Transverse colon (tissue), 4 donors: ENCODE data around the gene TPSB2. TPM values are rescaled to one million over a fixed set of nuclear protein-coding genes. Genes with fewer than 3 reads are reported as not detected.

Experiments
- DNase-seq: peaks from one replicate; pipeline ENCODE4 v3.0.0-alpha.2; 2019
- H3K27ac ChIP-seq, 4 donors: fragments of 200-600 bp; sonication (generic); 2 replicates each; pipeline ENCODE4 v1.5.1; 2016 to 2018; ENCODE audit warnings: inconsistent platforms in 4 of 4
- H3K27me3 ChIP-seq: fragments of 200-600 bp; sonication (generic); 2 replicates; pipeline ENCODE4 v1.5.1; 2017; ENCODE audit warnings: inconsistent platforms
- H3K36me3 ChIP-seq, 4 donors: fragments of 200-600 bp; sonication (generic); 2 replicates each; pipeline ENCODE4 v1.5.1; 2017 to 2019; ENCODE audit warnings: inconsistent platforms in 4 of 4
- H3K4me1 ChIP-seq, 4 donors: fragments of 200-600 bp; sonication (generic); 2 replicates each; pipeline ENCODE4 v1.5.1; 2017 to 2020; ENCODE audit warnings: inconsistent platforms in 4 of 4
- H3K4me3 ChIP-seq, 4 donors: fragments of 200-600 bp; sonication (generic); 1 replicate in 1 of 4; 2 replicates in 3 of 4; pipeline versions ENCODE4 v1.5.1 to v1.6.1; 2017 to 2019; ENCODE audit warnings: inconsistent platforms in 4 of 4
- H3K9me3 ChIP-seq, 2 donors: fragments of 200-600 bp; sonication (generic); 2 replicates each; pipeline ENCODE4 v1.5.1; 2017 to 2019; ENCODE audit warnings: inconsistent platforms in 2 of 2
- EP300 ChIP-seq: sonication (generic); formaldehyde crosslinking; IDR thresholded peaks from one replicate; pipeline ENCODE4 v1.6.1; 2017; ENCODE audit warnings: antibody characterized with exemption, low read depth
- POLR2A ChIP-seq: fragments of 450-650 bp; IDR thresholded peaks from one replicate; pipeline ENCODE4 v1.6.1; 2016; ENCODE audit warnings: antibody characterized with exemption, mild to moderate bottlenecking, moderate library complexity
- POLR2AphosphoS5 ChIP-seq, 3 donors: sonication (generic); formaldehyde crosslinking; IDR thresholded peaks; one replicate each; pipeline ENCODE4 v1.6.1; 2016; ENCODE audit warnings: antibody characterized with exemption in 3 of 3
- WGBS, 2 donors: methylation state at CpG; one replicate each; pipeline ENCODE4 v1.1.5; 2018; ENCODE audit warnings: low coverage in 1 of 2; 5-methylcytosine and 5-hydroxymethylcytosine counted together
- in situ Hi-C, 4 donors: fragments of 200-750 bp; cut with MboI; loops; one replicate each; pipeline versions ENCODE4 v1.15.0 to v1.15.1; 2017; ENCODE audit warnings: low sequenced_read_pairs in 3 of 4, low pct_ligation_motif_present in 1 of 4, low pct_unique_long_range_greater_than_20kb in 1 of 4
- intact Hi-C: fragments of 100-400 bp; cut with DNase I; formaldehyde crosslinking; loops from one replicate; pipeline ENCODE4 v1.15.1; 2023; ENCODE audit warnings: low total_unique reads
- total RNA-seq, 4 donors: library from RNA; depleted of rRNA; stranded (reverse); fragments of >200 nt; gene quantifications; one replicate each; pipeline ENCODE4 v1.1.0, GENCODE V29; 2016
- TF ChIP-seq, protein P1 (sequence below), 5 experiments: fragments of 200-600 bp in 3 of 5; fragments of 450-650 bp in 2 of 5; sonication (generic) in 3 of 5; IDR thresholded peaks; 1 replicate in 2 of 5; 2 replicates in 3 of 5; pipeline ENCODE4 v1.5.1; 2016 to 2017; ENCODE audit warnings: antibody characterized with exemption in 5 of 5, inconsistent platforms in 3 of 5, mild to moderate bottlenecking in 2 of 5, moderate library complexity in 1 of 5

Gene TPSB2
- total RNA-seq, 4 donors from 2014 or later = 12.5 to 35.2 (median 24.8) TPM

DNA sequence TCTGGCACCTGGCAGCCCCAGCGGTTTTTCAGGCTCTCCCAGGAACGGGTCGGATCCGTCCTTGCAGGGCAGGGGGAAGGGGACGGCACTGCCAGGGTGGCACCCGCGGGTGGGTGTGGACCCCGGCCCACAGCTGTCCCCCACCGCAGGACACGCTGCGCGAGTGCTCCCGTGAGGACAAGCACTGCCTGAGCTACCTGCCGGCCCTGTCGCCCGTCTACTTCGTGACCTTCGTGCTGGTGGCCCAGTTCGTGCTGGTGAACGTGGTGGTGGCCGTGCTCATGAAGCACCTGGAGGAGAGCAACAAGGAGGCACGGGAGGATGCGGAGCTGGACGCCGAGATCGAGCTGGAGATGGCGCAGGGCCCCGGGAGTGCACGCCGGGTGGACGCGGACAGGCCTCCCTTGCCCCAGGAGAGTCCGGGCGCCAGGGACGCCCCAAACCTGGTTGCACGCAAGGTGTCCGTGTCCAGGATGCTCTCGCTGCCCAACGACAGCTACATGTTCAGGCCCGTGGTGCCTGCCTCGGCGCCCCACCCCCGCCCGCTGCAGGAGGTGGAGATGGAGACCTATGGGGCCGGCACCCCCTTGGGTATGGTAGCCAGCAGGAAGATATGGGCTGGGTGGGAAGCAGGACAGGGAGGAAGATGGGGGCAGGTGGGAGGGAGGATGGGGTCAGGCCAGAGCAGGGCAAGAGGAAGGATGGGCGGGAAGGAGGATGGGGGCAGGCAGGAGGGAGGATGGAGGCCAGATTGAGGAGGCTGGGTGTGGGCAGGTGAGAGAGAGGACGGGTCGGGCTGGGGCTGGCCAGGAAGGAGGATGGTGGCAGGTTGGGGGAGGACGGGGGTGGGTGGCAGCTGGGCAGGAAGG, 11.7 kb downstream of the TPSB2 start:
- in situ Hi-C loops = no loop called here
- H3K9me3 ChIP-seq = no peaks in the 10 kb centered on the region
- TF ChIP-seq, protein P1, sequence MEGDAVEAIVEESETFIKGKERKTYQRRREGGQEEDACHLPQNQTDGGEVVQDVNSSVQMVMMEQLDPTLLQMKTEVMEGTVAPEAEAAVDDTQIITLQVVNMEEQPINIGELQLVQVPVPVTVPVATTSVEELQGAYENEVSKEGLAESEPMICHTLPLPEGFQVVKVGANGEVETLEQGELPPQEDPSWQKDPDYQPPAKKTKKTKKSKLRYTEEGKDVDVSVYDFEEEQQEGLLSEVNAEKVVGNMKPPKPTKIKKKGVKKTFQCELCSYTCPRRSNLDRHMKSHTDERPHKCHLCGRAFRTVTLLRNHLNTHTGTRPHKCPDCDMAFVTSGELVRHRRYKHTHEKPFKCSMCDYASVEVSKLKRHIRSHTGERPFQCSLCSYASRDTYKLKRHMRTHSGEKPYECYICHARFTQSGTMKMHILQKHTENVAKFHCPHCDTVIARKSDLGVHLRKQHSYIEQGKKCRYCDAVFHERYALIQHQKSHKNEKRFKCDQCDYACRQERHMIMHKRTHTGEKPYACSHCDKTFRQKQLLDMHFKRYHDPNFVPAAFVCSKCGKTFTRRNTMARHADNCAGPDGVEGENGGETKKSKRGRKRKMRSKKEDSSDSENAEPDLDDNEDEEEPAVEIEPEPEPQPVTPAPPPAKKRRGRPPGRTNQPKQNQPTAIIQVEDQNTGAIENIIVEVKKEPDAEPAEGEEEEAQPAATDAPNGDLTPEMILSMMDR (IDR thresholded peaks at IDR 0.05) = no peak
- TF ChIP-seq EP300 (no peak), POLR2AphosphoS5 (IDR thresholded peaks at IDR 0.05) (no peak), POLR2A (no peak)
- H3K4me1 ChIP-seq = no peaks in the 10 kb centered on the region
- WGBS, 2 donors = 79% methylated on average over 4 to 33 of the region's 49 CpGs
- no peak for DNase-seq
- H3K4me3 ChIP-seq = no peak overlapping the region
- intact Hi-C loops = no loop called here
- no peak overlapping the region for H3K27ac ChIP-seq
- no peaks in the 10 kb centered on the region for H3K36me3 ChIP-seq
- H3K27me3 ChIP-seq = no peaks in the 10 kb centered on the region

DNA sequence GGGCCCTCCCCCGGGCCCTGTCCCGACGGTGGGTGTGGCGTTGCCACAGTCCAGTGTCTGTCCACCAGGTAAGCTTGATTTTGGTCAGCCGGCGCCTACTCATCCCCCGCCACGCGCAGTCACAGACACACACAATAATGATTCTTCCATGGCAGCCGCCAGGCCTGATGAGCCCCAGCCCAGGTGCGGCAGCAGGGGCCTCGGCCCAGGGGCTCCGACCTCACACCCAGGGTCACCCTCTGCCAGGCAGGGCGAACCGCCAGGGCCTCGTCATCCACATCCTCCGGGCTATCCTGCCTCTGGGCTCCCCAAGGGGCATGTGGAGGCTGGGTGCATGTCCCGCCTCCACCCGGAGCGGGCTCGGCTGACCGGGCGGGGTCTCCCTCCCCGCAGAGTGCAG, 12.5 kb downstream of the TPSB2 start:
- in situ Hi-C loops = no loop called here
- DNase-seq = no peak
- H3K36me3 ChIP-seq = no peaks in the 10 kb centered on the region
- H3K9me3 ChIP-seq = no peaks in the 10 kb centered on the region
- H3K4me1 ChIP-seq = no peaks in the 10 kb centered on the region
- no peak for TF ChIP-seq EP300
- no peak for TF ChIP-seq POLR2AphosphoS5 (IDR thresholded peaks at IDR 0.05)
- TF ChIP-seq, protein P1 (IDR thresholded peaks at IDR 0.05) = no peak
- TF ChIP-seq POLR2A = no peak
- WGBS, 2 donors = 82% methylated on average over 22 of the region's 24 CpGs; no CpG with 5 or more reads in 1 of the 2 donors
- H3K4me3 ChIP-seq = no peak overlapping the region
- H3K27me3 ChIP-seq = no peaks in the 10 kb centered on the region
- H3K27ac ChIP-seq = no peak overlapping the region
- intact Hi-C loops = no loop called here

DNA sequence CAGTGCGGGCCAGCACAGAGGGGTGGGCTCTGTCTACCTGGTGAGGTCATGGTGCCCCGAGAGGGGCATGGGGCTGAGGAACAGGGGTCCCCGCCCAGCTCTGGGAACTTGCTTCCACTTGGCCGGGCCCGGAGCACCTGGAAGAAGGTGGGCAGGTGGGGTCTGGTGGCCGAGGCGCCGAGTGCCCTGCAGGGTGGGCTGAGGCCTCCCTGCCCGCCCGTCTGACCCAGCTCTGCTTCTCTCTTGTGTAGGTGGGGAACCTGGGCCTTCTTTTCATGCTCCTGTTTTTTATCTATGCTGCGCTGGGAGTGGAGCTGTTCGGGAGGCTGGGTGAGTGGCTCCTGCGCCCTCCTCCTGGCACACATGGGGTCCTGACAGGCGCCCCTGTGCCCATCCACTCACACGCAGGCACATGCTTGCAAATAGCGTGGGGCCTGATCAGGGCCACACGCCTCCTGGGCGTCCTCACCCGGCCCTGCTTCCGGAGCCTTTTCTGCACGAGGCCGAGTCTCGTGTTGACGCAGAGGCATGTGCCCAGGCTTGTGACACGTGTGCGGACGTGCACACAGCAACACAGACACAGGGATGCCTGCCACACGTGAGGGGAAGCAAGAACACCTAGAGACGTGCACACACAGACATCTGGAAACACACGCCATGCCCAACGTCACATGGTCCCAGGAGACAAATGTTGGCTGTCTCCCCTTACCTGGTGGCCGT, 13.1 kb downstream of the TPSB2 start:
- H3K9me3 ChIP-seq = no peaks in the 10 kb centered on the region
- no peak overlapping the region for H3K4me3 ChIP-seq
- no peaks in the 10 kb centered on the region for H3K27me3 ChIP-seq
- in situ Hi-C loops = no loop called here
- no peak for DNase-seq
- no peaks in the 10 kb centered on the region for H3K36me3 ChIP-seq
- intact Hi-C loops = no loop called here
- TF ChIP-seq POLR2AphosphoS5 (IDR thresholded peaks at IDR 0.05) = no peak
- TF ChIP-seq, protein P1 (IDR thresholded peaks at IDR 0.05) = no peak
- TF ChIP-seq EP300 = no peak
- TF ChIP-seq POLR2A = no peak
- no peak overlapping the region for H3K27ac ChIP-seq
- H3K4me1 ChIP-seq = no peaks in the 10 kb centered on the region
- 79 to 82% methylated on average over 7 to 32 of the region's 32 CpGs for WGBS, 2 donors

DNA sequence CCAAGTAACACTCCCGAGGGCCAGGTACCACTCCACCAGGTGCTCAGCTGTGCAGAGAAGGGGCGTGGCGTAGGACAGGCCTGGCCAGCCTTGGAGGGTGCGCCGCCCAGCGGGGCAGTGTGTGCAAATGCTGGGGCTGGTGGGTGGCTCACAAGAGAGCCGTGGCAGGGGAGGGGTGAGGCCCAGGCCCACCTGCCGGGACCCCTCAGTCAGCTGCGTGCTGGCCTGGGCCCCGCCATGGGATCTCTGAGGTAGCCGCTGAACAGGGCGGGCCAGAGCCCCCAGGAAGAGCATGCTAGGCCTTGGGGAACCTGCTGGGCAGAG, 13.7 kb downstream of the TPSB2 start:
- in situ Hi-C loops (no loop called here), intact Hi-C loops (no loop called here)
- WGBS, 2 donors = 43% methylated on average over 6 of the region's 12 CpGs; no CpG with 5 or more reads in 1 of the 2 donors
- no peaks in the 10 kb centered on the region for H3K36me3 ChIP-seq
- H3K27me3 ChIP-seq = no peaks in the 10 kb centered on the region
- H3K4me1 ChIP-seq = no peaks in the 10 kb centered on the region
- no peak overlapping the region for H3K27ac ChIP-seq
- H3K4me3 ChIP-seq = no peak overlapping the region
- no peak for DNase-seq
- no peaks in the 10 kb centered on the region for H3K9me3 ChIP-seq
- TF ChIP-seq EP300 = no peak
- TF ChIP-seq, protein P1 (IDR thresholded peaks at IDR 0.05) = no peak
- no peak for TF ChIP-seq POLR2A
- TF ChIP-seq POLR2AphosphoS5 (IDR thresholded peaks at IDR 0.05) = no peak
